ENCODE measurements around the gene PPA2.

The PPA2 gene

DNA sequence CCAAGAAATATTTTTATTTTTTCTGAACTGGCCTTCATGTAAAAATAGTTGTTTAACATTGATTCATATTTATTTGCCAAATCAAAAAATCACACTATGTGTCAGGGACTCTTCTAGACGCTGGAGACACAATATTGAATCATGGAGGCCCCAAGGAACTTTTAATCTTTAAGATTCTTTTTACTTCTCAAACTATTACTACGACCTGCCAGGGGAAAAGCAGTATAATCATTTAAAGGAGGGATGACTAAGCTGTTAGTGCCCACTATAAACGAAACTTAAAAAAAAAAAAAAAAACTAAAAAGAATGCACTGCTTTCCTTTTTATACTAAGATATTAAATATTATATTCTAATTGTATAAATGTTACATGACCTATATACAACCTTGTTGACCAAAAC is 84.7 kb downstream of the PPA2 start:
- no peak for DNase-seq (ENCODE audit: low read depth)

- DNase-seq (ENCODE audit: low read depth): no peak
Measured at GRCh38 chr4:105387466-105387865, 86.4 kb downstream of the PPA2 start.

DNA sequence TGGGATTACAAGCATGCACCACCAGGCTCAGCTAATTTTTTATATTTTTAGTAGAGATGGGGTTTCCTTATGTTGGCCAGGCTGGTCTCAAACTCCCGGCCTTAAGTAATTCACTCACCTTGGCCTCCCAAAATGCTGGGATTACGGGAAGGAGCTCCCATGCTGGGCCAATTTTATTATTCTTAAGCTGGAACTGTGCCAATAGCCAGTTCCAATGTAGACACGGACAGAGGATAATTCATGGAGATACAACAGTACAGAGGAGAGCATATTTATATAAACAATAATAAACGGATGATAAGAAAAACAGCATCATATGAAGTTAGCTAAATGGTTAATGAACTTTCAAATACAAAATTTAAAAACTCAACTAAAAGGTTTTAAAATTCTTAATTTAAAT is 87.8 kb downstream of the PPA2 start:
- no peak for DNase-seq (ENCODE audit: low read depth)

- DNase-seq (ENCODE audit: low read depth): no peak
Measured at GRCh38 chr4:105374071-105374470, 99.8 kb downstream of the PPA2 start.

DNA sequence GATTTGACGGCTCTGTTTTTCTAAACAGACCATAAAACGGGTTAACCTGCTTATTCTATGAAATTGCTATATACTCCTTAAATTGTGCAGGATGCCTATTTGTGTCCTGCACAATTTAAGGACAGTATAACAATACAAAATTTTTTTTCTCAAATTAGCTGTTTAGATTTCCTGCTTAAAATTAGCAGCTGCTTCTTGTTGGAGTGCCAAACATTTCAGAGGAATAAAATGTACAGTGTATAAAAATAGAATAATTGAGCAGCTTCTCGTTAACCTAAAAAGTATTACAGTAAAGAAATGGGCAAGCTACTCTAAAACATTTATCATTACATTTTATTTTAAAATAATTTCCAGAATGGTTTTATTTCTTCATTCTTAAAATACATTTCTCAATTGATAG is 100.5 kb downstream of the PPA2 start:
- DNase-seq (ENCODE audit: low read depth): no peak

DNA sequence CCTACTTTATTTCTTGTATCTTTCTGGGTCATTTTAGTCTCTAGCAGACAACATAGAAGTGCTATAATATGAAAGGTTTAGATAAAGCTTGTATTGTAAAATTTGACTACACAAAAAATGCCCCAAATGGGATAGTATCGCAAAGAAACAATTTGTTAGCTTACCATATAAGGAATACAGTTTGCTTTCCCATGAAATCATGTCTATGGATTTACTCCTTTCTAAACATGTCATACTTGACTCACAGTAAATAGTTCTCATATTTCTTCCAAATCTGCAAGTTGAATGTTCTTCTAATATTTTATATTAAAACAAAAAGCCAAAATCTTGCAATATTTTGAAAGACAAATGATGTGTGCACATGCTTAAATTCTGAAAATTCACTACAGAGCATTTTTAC is 103.9 kb downstream of the PPA2 start:
- DNase-seq (ENCODE audit: low read depth): no peak

GRCh38 chr4:105361053-105361452 is 112.8 kb downstream of the PPA2 start:
- DNase-seq (ENCODE audit: low read depth): no peak

DNA sequence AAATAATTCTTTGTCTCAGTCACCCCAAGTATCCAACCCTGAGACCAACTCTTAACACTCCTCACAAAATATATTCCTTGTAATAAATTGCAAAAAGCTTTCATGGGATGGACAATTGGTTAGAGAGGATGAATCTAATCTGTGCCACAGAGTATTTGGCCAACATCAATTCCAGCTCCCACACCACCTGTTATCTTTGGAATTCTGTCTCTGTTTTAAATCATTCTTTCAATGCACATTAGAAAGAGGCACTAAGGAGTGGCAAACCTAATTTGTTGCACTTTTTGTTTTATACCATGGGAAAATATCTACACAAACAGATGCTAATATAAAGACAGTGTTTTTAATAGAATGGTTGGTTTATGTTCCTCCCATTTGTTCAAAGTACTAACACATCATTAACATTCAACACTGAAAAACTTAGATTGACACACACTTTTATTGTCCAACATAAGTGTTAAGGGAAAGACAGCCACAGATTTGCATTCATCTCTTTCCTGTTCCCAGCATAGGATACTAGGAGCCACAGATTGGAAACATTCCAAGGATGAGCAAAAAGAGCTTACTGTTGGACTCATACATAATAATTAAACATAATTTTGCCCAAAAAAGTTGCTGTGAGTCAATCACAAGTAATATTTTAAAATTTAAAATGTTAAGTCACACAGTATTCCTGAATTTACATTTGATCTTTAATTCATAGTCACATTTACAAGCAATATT is 116.4 kb downstream of the PPA2 start:
- DNase-seq (ENCODE audit: low read depth): no peak

- no peak for DNase-seq (ENCODE audit: low read depth)
Measured at GRCh38 chr4:105356194-105356593, 117.7 kb downstream of the PPA2 start.

GRCh38 chr4:105352826-105353225 is 121.0 kb downstream of the PPA2 start:
- DNase-seq (ENCODE audit: low read depth): no peak

GRCh38 chr4:105351861-105352260 is 122.0 kb downstream of the PPA2 start:
- DNase-seq (ENCODE audit: low read depth): no peak

DNA sequence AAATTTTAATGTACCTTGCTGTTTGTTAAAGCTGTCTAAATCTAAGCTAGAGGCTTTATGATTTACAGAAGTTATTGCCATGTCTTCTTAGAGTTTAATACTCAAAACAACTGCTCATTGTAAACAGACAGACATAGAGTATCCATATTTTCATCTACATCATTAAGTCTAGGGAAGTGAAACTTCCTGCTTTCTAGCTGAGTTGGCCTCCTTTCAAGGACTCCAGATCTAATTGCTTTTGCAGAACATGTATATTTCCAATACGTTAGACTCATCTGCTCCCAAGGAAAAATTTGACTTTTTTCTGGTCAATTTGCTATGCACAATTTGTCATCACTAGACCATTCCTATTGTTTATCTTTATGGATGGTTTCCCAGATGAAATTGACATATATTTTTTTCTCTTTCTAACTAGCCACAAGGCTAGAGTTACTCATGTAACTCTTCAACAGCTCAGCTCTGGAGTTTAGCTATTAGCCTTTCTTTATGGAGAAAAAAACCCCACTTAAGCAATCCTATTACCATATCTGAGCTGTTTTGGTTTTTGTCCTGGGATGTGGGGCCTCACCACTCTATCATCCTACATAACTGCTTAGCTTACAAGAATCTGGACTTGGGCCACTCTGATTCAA is 122.9 kb downstream of the PPA2 start:
- no peak for DNase-seq (ENCODE audit: low read depth)

GRCh38 chr4:105348719-105349118 is 125.1 kb downstream of the PPA2 start:
- no peak for DNase-seq (ENCODE audit: low read depth)

- no peak for DNase-seq (ENCODE audit: low read depth)
Measured at GRCh38 chr4:105346869-105347268, 127.0 kb downstream of the PPA2 start.

GRCh38 chr4:105345838-105346237 is 128.0 kb downstream of the PPA2 start:
- no peak for DNase-seq (ENCODE audit: low read depth)

DNA sequence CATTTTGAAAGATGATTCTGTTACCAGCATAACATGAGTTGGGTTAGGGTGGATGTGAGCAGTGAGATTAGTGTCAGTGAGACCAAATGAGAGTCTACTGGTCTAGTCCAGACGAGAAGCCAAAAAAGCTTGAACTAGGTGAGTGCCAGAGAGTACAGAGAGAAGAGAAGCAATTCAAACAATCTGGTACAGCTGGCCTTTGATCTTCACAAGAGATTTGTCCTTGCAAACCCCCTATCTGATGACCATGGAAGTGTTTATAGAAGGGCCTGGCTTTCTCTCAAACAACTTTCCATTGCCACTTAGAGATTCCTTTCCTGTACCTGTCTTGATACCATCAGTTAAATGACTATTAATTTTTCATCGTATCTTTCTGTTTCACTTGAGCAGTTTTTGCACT is 128.5 kb downstream of the PPA2 start:
- no peak for DNase-seq (ENCODE audit: low read depth)

- DNase-seq (ENCODE audit: low read depth): no peak
Measured at GRCh38 chr4:105344141-105344540, 129.7 kb downstream of the PPA2 start.

DNA sequence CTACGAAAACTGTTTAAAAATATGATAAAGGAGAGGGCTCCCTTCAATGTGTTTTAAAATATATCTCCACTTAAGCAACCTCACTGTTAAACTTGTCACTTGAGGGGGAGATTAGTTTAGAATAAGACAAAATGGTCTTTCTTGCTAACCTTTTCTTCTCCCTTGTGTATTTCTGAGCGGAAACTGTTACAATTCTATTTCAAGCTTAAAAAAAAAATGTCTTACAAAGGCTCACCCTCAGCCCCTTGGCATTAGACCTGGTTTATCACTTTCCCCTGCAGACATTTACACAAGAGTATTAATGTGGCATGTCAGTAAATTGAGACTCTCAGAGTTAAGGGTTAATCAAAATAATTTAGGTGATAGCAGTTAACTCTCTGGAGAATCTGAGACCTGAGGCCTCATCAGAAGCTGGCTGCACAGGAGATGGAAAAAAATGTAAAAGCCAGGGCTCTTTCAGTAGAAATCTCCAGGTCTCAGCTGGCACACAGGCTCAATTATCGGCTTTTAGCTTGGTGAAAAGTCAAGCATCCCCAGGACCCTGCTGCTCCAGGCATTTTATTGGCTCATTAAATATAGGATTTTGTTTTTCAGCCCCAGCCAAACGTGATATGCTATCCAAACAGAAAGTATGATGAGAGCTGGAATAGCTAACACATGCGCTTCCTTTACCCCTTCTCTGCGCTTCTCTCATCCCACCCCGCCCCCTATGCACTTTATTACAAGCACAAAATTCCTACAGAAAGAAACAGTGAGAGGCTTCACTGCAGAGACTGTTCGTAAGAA is 130.5 kb downstream of the PPA2 start:
- no peak for DNase-seq (ENCODE audit: low read depth)

GRCh38 chr4:105329081-105329480 is 144.8 kb downstream of the PPA2 start:
- DNase-seq (ENCODE audit: low read depth): no peak

- DNase-seq (ENCODE audit: low read depth): no peak
Measured at GRCh38 chr4:105327956-105328355, 145.9 kb downstream of the PPA2 start.

DNA sequence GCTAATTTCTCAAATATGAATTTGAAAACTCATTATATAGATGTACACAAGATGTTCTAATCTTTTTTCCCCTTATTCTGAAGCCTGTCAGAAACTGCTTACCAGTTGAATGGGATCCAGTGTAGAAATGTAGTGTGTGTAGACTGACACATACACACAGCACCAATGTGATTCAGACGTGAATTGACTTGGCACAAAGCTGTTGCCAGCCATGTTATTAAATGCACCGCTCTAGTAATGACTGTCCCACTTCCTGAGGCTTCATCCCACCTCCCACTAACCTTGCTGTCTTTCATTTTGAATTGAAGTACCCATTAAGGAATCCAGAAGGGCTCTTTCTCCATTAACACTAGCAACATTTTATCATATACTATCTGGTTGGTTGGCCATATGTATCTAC is 146.6 kb downstream of the PPA2 start:
- no peak for DNase-seq (ENCODE audit: low read depth)
